Upper lobe of right lung (tissue), 1 donor: ENCODE data around the gene PCTP. TPM values are rescaled to one million over a fixed set of nuclear protein-coding genes. Genes with fewer than 3 reads are reported as not detected.

Experiments
- ATAC-seq: fragments of 200-7000 bp; cut with Tn5 transposase; one replicate; pipeline ENCODE4 v1.9.1; 2020; ENCODE audit warnings: mild to moderate bottlenecking, moderate library complexity
- DNase-seq: peaks from one replicate; pipeline ENCODE4 v3.0.0-alpha.2; 2020
- H3K27ac ChIP-seq: fragments of 200-600 bp; one replicate; pipeline ENCODE4 v1.8.0; 2022
- H3K27me3 ChIP-seq: fragments of 200-600 bp; one replicate; pipeline ENCODE4 v1.8.0; 2022; ENCODE audit warnings: mild to moderate bottlenecking
- H3K36me3 ChIP-seq: fragments of 200-600 bp; one replicate; pipeline ENCODE4 v1.8.0; 2022
- H3K4me1 ChIP-seq: fragments of 200-600 bp; one replicate; pipeline ENCODE4 v1.8.0; 2022
- H3K4me3 ChIP-seq: fragments of 200-600 bp; one replicate; pipeline ENCODE4 v1.8.0; 2022; ENCODE audit warnings: mild to moderate bottlenecking
- H3K9me3 ChIP-seq: fragments of 200-600 bp; one replicate; pipeline ENCODE4 v1.8.0; 2022
- intact Hi-C: fragments of 100-400 bp; cut with DNase I; formaldehyde crosslinking; loops from one replicate; pipeline ENCODE4 v1.11.0; 2022
- total RNA-seq: library from RNA; stranded (reverse); fragmentation: NEBNext Ultra II Directional; extraction: Animal tissue kit (Norgen Biotek cat#: 25700); gene quantifications from one replicate; pipeline ENCODE4 v1.2.1, GENCODE V29; 2021
- TF ChIP-seq, protein P1 (sequence below): fragments of 200-600 bp; IDR thresholded peaks from one replicate; pipeline ENCODE4 v1.8.0; 2022; ENCODE audit warnings: antibody characterized with exemption
- donor health status: DM: no; HTN: yes; CAD: no; lungs with severe emphysema.

The PCTP gene
- total RNA-seq, 1 donor from 2014 or later, result 24.7 TPM

DNA sequence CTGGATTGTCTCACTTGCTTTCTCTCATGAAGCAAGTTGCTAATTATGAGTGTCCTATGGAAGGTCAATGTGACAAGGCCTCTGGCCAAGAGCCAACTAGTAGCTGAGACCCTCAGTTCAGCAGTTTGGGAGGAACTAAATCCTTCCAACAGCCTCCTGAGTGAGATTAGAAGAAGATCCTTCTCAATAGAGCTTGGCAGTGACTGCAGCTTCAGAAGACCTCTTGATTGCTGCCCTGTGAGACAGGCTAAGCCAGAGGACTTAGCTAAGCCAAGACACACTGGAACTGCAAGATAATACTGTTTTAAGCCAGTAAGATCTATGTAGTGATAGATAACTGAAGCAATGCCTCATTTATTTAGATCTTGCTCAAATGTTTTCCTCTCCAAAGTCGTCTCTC is 34.3 kb downstream of the PCTP start:
- DNase-seq (no peak), ATAC-seq (no peak)
- H3K9me3 ChIP-seq, result no peaks in the 10 kb centered on the region
- no peak overlapping the region for H3K27ac ChIP-seq
- no peak overlapping the region for H3K4me3 ChIP-seq
- no peaks in the 10 kb centered on the region for H3K36me3 ChIP-seq
- H3K4me1 ChIP-seq, result peaks cover 4% of the 10 kb centered on the region
- TF ChIP-seq, protein P1, sequence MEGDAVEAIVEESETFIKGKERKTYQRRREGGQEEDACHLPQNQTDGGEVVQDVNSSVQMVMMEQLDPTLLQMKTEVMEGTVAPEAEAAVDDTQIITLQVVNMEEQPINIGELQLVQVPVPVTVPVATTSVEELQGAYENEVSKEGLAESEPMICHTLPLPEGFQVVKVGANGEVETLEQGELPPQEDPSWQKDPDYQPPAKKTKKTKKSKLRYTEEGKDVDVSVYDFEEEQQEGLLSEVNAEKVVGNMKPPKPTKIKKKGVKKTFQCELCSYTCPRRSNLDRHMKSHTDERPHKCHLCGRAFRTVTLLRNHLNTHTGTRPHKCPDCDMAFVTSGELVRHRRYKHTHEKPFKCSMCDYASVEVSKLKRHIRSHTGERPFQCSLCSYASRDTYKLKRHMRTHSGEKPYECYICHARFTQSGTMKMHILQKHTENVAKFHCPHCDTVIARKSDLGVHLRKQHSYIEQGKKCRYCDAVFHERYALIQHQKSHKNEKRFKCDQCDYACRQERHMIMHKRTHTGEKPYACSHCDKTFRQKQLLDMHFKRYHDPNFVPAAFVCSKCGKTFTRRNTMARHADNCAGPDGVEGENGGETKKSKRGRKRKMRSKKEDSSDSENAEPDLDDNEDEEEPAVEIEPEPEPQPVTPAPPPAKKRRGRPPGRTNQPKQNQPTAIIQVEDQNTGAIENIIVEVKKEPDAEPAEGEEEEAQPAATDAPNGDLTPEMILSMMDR, result no peak
- intact Hi-C loops, result no loop called here
- H3K27me3 ChIP-seq, result no peaks in the 10 kb centered on the region

- Histone ChIP-seq H3K27me3 (no peaks in the 10 kb centered on the region), H3K27ac (no peak overlapping the region), H3K4me3 (no peak overlapping the region), H3K9me3 (no peaks in the 10 kb centered on the region), H3K36me3 (no peaks in the 10 kb centered on the region), H3K4me1 (no peaks in the 10 kb centered on the region)
- intact Hi-C loops, result no loop called here
- TF ChIP-seq, protein P1, result no peak
- ATAC-seq, result no peak
- DNase-seq, result no peak
Observed at GRCh38 chr17:55793272-55793671, 42.4 kb downstream of the PCTP start.

- TF ChIP-seq, protein P1, result no peak
- ATAC-seq (no peak), DNase-seq (no peak)
- no peaks in the 10 kb centered on the region for H3K36me3 ChIP-seq
- no peaks in the 10 kb centered on the region for H3K9me3 ChIP-seq
- intact Hi-C loops, result no loop called here
- no peak overlapping the region for H3K4me3 ChIP-seq
- H3K4me1 ChIP-seq, result no peaks in the 10 kb centered on the region
- H3K27ac ChIP-seq, result no peak overlapping the region
- H3K27me3 ChIP-seq, result no peaks in the 10 kb centered on the region
Observed at GRCh38 chr17:55794725-55795482, 44.1 kb downstream of the PCTP start.

GRCh38 chr17:55806745-55807495 is 56.1 kb downstream of the PCTP start:
- DNase-seq, result no peak
- no peaks in the 10 kb centered on the region for H3K36me3 ChIP-seq
- no peak overlapping the region for H3K27ac ChIP-seq
- intact Hi-C loops, result no loop called here
- ATAC-seq, result no peak
- TF ChIP-seq, protein P1, result no peak
- no peak overlapping the region for H3K4me3 ChIP-seq
- no peaks in the 10 kb centered on the region for H3K27me3 ChIP-seq
- H3K4me1 ChIP-seq, result no peaks in the 10 kb centered on the region
- H3K9me3 ChIP-seq, result no peaks in the 10 kb centered on the region

DNA sequence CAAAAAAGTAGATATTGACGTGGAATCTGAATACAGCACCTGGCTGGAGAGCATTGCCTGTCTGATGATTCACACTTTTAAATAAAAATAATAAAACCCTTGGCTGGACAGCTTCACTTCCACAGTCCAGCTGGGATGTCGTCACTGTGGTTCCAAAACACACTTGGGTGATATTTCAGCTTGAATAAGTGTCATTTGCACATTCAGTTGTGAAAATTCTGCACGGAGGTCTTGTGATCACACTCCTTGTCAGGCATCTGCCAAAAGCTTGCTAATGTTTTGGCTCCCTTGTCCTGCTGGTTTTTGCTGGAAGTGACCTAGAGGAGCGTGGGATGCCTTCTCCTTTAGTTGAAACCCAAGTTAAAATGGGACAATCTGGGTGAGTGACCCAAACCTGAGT is 60.7 kb downstream of the PCTP start:
- H3K36me3 ChIP-seq, result no peaks in the 10 kb centered on the region
- ATAC-seq, result no peak
- H3K4me3 ChIP-seq, result no peak overlapping the region
- TF ChIP-seq, protein P1, result no peak
- no peaks in the 10 kb centered on the region for H3K4me1 ChIP-seq
- intact Hi-C loops, result no loop called here
- no peak overlapping the region for H3K27ac ChIP-seq
- DNase-seq, result no peak
- no peaks in the 10 kb centered on the region for H3K27me3 ChIP-seq
- H3K9me3 ChIP-seq, result no peaks in the 10 kb centered on the region
